Neuronal stem cell (in vitro differentiated cells): Measurements from ENCODE around the gene DIPK2B. TPM values are rescaled to one million over a fixed set of nuclear protein-coding genes. Genes with fewer than 3 reads are reported as not detected.

Experiments used
- DNase-seq: peaks from one replicate; pipeline ENCODE4 v3.0.0-alpha.2; 2013; ENCODE audit warnings: low spot score
- H2AFZ ChIP-seq: one replicate; pipeline ENCODE4 v1.6.1; 2013; ENCODE audit warnings: mild to moderate bottlenecking, low read length, inconsistent platforms
- H2AK5ac ChIP-seq: 2 replicates; pipeline ENCODE4 v1.6.1; 2013; ENCODE audit warnings: low read depth, mild to moderate bottlenecking, inconsistent platforms, low read length, moderate library complexity, mixed read lengths
- H2BK120ac ChIP-seq: 2 replicates; pipeline ENCODE4 v1.6.1; 2013; ENCODE audit warnings: low read depth, mild to moderate bottlenecking, inconsistent platforms, low read length, moderate library complexity, mixed read lengths
- H2BK12ac ChIP-seq: one replicate; pipeline ENCODE4 v1.6.1; 2013; ENCODE audit warnings: low read length, inconsistent platforms
- H2BK15ac ChIP-seq: 2 replicates; pipeline ENCODE4 v1.6.1; 2013; ENCODE audit warnings: mild to moderate bottlenecking, low read length, inconsistent platforms, mixed read lengths
- H2BK5ac ChIP-seq: one replicate; pipeline ENCODE4 v1.6.1; 2013; ENCODE audit warnings: inconsistent platforms, mild to moderate bottlenecking, low read length, moderate library complexity
- H3K14ac ChIP-seq: one replicate; pipeline ENCODE4 v1.6.1; 2013; ENCODE audit warnings: low read length, inconsistent platforms
- H3K18ac ChIP-seq: 2 replicates; pipeline ENCODE4 v1.6.1; 2013; ENCODE audit warnings: low read length, inconsistent platforms
- H3K23ac ChIP-seq: 2 replicates; pipeline ENCODE4 v1.6.1; 2013; ENCODE audit warnings: low read depth, mild to moderate bottlenecking, mixed read lengths, low read length, inconsistent platforms; ENCODE audit not compliant: poor library complexity
- H3K27ac ChIP-seq: replicated peaks from 3 replicates; pipeline ENCODE4 v1.5.1; 2013; ENCODE audit warnings: low read length, inconsistent platforms
- H3K27me3 ChIP-seq, 3 experiments: 2 replicates each; pipeline ENCODE4 v1.6.1; 2013; ENCODE audit warnings: low read length in 3 of 3, mild to moderate bottlenecking in 2 of 3, inconsistent platforms in 1 of 3, low read depth in 1 of 3, mixed read lengths in 1 of 3, moderate library complexity in 1 of 3; ENCODE audit not compliant: control insufficient read depth in 3 of 3, insufficient read depth in 3 of 3
- H3K36me3 ChIP-seq, 2 donors: replicated peaks in 1 of 2; 2 replicates each; pipeline ENCODE4 v1.6.1; 2013; ENCODE audit warnings: low read length in 2 of 2; ENCODE audit not compliant: control insufficient read depth in 2 of 2, insufficient read depth in 2 of 2
- H3K4ac ChIP-seq: 2 replicates; pipeline ENCODE4 v1.6.1; 2013; ENCODE audit warnings: inconsistent platforms, mild to moderate bottlenecking, low read length, moderate library complexity
- H3K4me1 ChIP-seq, 2 donors: 1 replicate in 1 of 2; 2 replicates in 1 of 2; pipeline ENCODE4 v1.6.1; 2013; ENCODE audit warnings: low read length in 2 of 2, low read depth in 1 of 2; ENCODE audit not compliant: control insufficient read depth in 2 of 2, insufficient read depth in 1 of 2
- H3K4me2 ChIP-seq: one replicate; pipeline ENCODE4 v1.6.1; 2013; ENCODE audit warnings: mild to moderate bottlenecking, low read length, inconsistent platforms; ENCODE audit not compliant: insufficient read depth, poor library complexity, severe bottlenecking
- H3K4me3 ChIP-seq, 2 donors: 2 replicates each; pipeline ENCODE4 v1.5.1; 2013; ENCODE audit warnings: low read length in 2 of 2, mild to moderate bottlenecking in 2 of 2, inconsistent platforms in 1 of 2, moderate library complexity in 1 of 2
- H3K79me1 ChIP-seq: one replicate; pipeline ENCODE4 v1.6.1; 2013; ENCODE audit warnings: low read depth, mild to moderate bottlenecking, inconsistent platforms, low read length, moderate library complexity
- H3K9ac ChIP-seq: one replicate; pipeline ENCODE4 v1.6.1; 2013; ENCODE audit warnings: mild to moderate bottlenecking, low read depth, low read length, inconsistent platforms; ENCODE audit not compliant: poor library complexity
- H3K9me3 ChIP-seq, 2 donors: replicated peaks in 1 of 2; 2 replicates each; pipeline versions ENCODE3 to v1.6.1; 2013; ENCODE audit warnings: low read length in 2 of 2, mild to moderate bottlenecking in 2 of 2, inconsistent platforms in 1 of 2, low read depth in 1 of 2, mixed read lengths in 1 of 2, moderate library complexity in 1 of 2; ENCODE audit not compliant: control insufficient read depth in 2 of 2, insufficient read depth in 1 of 2
- H4K8ac ChIP-seq: one replicate; pipeline ENCODE4 v1.6.1; 2013; ENCODE audit warnings: low read depth, mild to moderate bottlenecking, inconsistent platforms, low read length, moderate library complexity
- H4K91ac ChIP-seq: one replicate; pipeline ENCODE4 v1.6.1; 2013; ENCODE audit warnings: low read length, low read depth, mild to moderate bottlenecking, inconsistent platforms; ENCODE audit not compliant: poor library complexity
- WGBS, 2 donors: extraction: QIAGEN DNeasy Blood & Tissue Kit; methylation state at CpG; one replicate each; pipeline ENCODE4 v1.1.7; 2013; ENCODE audit warnings: missing lambda C conversion rate in 2 of 2, mixed read lengths in 1 of 2; ENCODE audit not compliant: insufficient read length in 2 of 2, insufficient replicate concordance in 1 of 2; ENCODE audit errors: extremely low coverage in 2 of 2; 5-methylcytosine and 5-hydroxymethylcytosine counted together
- polyA plus RNA-seq, 2 experiments: library from polyadenylated mRNA; stranded (reverse); fragments of 200-250 nt; gene quantifications; one replicate each; pipeline ENCODE4 v1.2.3, GENCODE V29; 2013

The DIPK2B gene, protein sequence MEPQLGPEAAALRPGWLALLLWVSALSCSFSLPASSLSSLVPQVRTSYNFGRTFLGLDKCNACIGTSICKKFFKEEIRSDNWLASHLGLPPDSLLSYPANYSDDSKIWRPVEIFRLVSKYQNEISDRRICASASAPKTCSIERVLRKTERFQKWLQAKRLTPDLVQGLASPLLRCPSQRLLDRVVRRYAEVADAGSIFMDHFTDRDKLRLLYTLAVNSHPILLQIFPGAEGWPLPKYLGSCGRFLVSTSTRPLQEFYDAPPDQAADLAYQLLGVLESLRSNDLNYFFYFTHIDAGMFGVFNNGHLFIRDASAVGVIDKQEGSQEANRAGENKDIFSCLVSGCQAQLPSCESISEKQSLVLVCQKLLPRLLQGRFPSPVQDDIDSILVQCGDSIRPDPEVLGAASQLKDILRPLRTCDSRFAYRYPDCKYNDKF
- not detected for polyA plus RNA-seq (2013, experiment 1 of 2)
- polyA plus RNA-seq (2013, experiment 2 of 2): not detected

DNA sequence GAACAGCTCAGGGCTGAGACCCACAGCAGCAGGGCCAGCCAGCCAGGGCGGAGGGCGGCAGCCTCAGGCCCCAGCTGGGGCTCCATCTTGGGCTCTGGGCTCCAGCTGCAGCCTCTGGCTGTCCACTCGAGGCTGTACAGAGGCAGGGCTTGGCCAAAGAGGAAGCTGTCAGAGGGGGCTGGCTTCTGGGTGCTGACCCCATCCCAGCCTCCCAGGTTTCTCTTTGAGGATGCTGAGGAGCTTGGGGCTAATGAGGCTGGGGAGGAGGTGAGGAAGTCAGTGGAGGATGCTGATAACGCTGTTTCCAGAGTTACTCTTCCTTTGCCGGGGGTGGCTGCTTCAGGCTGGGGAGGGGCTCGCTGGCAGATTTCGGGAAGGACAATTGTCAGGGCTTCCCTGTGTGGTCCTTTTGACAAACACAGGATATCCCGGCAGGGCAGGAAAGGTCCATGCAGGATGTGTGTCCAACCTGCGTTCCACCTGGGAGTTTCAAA lies at the start of gene DIPK2B:
DIPK2B (minus strand) TSS at position 136 of the 494 bp plus-strand sequence; CDS start at position 86, 50 bp downstream.
- Histone ChIP-seq H2BK15ac (no peak within 1 kb of the TSS), H2AFZ (no peak within 1 kb of the TSS), H3K23ac (no peak within 1 kb of the TSS), H3K4ac (no peak within 1 kb of the TSS), H3K4me3 (no peak within 1 kb of the TSS), H3K27me3 (peaks cover 0 to 18% (median 0%) of the 10 kb centered on the region in 3 experiments), H3K36me3 (no peaks in the 10 kb centered on the region), H3K18ac (no peak within 1 kb of the TSS), H3K4me1 (no peaks in the 10 kb centered on the region), H3K4me2 (no peak within 1 kb of the TSS), H3K27ac (no peak within 1 kb of the TSS), H3K79me1 (no peaks in the 10 kb centered on the region), H3K9ac (no peak within 1 kb of the TSS), H2BK120ac (no peak within 1 kb of the TSS), H2BK12ac (no peak within 1 kb of the TSS), H2BK5ac (no peak within 1 kb of the TSS), H3K9me3 (no peaks in the 10 kb centered on the region), H3K14ac (no peak within 1 kb of the TSS), H4K91ac (no peak within 1 kb of the TSS), H2AK5ac (no peak within 1 kb of the TSS), H4K8ac (no peak within 1 kb of the TSS)
- no CpG with 5 or more reads among the region's 9 CpGs for WGBS, 2 donors
- DNase-seq: no peak

- no peak overlapping the region for H3K27ac ChIP-seq
- no peaks in the 10 kb centered on the region for H3K4me1 ChIP-seq
- no peak overlapping the region for H2BK120ac ChIP-seq
- no peak overlapping the region for H2BK12ac ChIP-seq
- H4K8ac ChIP-seq: no peak overlapping the region
- no peak overlapping the region for H3K9ac ChIP-seq
- no peak overlapping the region for H3K14ac ChIP-seq
- H3K18ac ChIP-seq: no peak overlapping the region
- H2BK15ac ChIP-seq: no peak overlapping the region
- no peak overlapping the region for H3K4me3 ChIP-seq
- no CpG with 5 or more reads among the region's 4 CpGs for WGBS, 2 donors
- DNase-seq: no peak
- no peak overlapping the region for H2AFZ ChIP-seq
- no peaks in the 10 kb centered on the region for H3K79me1 ChIP-seq
- no peak overlapping the region for H4K91ac ChIP-seq
- no peaks in the 10 kb centered on the region for H3K36me3 ChIP-seq
- H3K23ac ChIP-seq: no peak overlapping the region
- H3K9me3 ChIP-seq: no peaks in the 10 kb centered on the region
- no peaks in the 10 kb centered on the region for H3K27me3 ChIP-seq
- no peak overlapping the region for H3K4me2 ChIP-seq
- no peak overlapping the region for H3K4ac ChIP-seq
- H2BK5ac ChIP-seq: no peak overlapping the region
- H2AK5ac ChIP-seq: no peak overlapping the region
Observed at GRCh38 chrX:45240301-45240700, 39.6 kb upstream of the DIPK2B start.

DNA sequence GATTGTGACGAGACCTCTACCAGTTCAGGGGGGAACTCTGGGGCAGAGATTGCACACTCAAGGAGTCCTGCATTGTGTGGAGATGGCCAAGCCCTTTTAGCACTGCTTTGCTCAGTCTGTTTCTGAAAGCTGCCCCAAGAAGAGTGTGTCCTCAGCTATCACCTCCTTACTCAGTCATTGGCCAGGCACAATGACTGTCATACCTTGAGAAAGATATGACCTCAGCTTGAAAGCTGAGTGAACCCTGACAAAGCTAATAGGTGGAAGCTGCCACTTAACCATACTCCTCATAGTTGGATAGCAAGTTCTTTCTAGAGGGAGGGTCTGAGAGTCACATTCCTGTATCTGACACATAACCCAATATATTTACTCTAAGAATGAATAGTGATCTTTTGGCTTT lies 37.8 kb upstream of the DIPK2B start:
- H3K14ac ChIP-seq: no peak overlapping the region
- H3K79me1 ChIP-seq: no peaks in the 10 kb centered on the region
- H3K4me2 ChIP-seq: no peak overlapping the region
- no peak overlapping the region for H3K9ac ChIP-seq
- no peak overlapping the region for H2AFZ ChIP-seq
- no peak overlapping the region for H3K4ac ChIP-seq
- no peak overlapping the region for H2AK5ac ChIP-seq
- whole genome bisulfite sequencing, 2 donors: no CpG with 5 or more reads among the region's 1 CpG
- H3K4me1 ChIP-seq: no peaks in the 10 kb centered on the region
- H3K23ac ChIP-seq: no peak overlapping the region
- H2BK15ac ChIP-seq: no peak overlapping the region
- H3K27ac ChIP-seq: no peak overlapping the region
- no peak overlapping the region for H3K18ac ChIP-seq
- no peak overlapping the region for H4K8ac ChIP-seq
- no peak overlapping the region for H3K4me3 ChIP-seq
- H3K36me3 ChIP-seq: no peaks in the 10 kb centered on the region
- H2BK120ac ChIP-seq: no peak overlapping the region
- H3K9me3 ChIP-seq: no peaks in the 10 kb centered on the region
- no peak overlapping the region for H4K91ac ChIP-seq
- no peak for DNase-seq
- H2BK5ac ChIP-seq: no peak overlapping the region
- H3K27me3 ChIP-seq: no peaks in the 10 kb centered on the region
- no peak overlapping the region for H2BK12ac ChIP-seq

DNA sequence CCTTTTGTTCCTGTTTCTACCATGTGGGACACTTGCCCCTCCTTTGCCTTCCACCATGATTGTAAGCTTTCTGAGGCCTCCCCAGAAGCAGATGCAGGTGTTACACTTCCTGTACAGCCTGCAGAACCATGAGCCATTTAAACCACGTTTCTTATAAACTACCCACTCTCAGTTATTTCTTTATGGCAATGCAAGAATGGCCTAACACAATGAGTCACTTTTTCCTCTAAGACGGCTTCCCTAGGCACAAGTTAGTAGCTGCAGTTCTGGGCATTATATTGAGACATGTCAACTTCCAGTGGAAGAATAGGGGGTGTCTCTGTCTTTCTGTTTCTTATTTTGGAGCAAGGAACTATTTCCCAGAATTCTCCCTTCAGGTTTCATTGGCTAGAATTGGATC lies 32.9 kb upstream of the DIPK2B start:
- no peak overlapping the region for H3K18ac ChIP-seq
- no peak overlapping the region for H3K9ac ChIP-seq
- H3K9me3 ChIP-seq: no peaks in the 10 kb centered on the region
- WGBS, 2 donors: no CpG with 5 or more reads among the region's 2 CpGs
- no peak overlapping the region for H2BK5ac ChIP-seq
- no peak overlapping the region for H3K14ac ChIP-seq
- H4K91ac ChIP-seq: no peak overlapping the region
- H2AK5ac ChIP-seq: no peak overlapping the region
- no peaks in the 10 kb centered on the region for H3K4me1 ChIP-seq
- H3K27ac ChIP-seq: no peak overlapping the region
- H3K4ac ChIP-seq: no peak overlapping the region
- DNase-seq: no peak
- no peaks in the 10 kb centered on the region for H3K27me3 ChIP-seq
- H4K8ac ChIP-seq: no peak overlapping the region
- H2BK12ac ChIP-seq: no peak overlapping the region
- no peak overlapping the region for H2AFZ ChIP-seq
- H2BK120ac ChIP-seq: no peak overlapping the region
- no peak overlapping the region for H3K23ac ChIP-seq
- no peaks in the 10 kb centered on the region for H3K36me3 ChIP-seq
- H3K79me1 ChIP-seq: no peaks in the 10 kb centered on the region
- no peak overlapping the region for H2BK15ac ChIP-seq
- H3K4me3 ChIP-seq: no peak overlapping the region
- H3K4me2 ChIP-seq: no peak overlapping the region
